GM21825 (cell line): ENCODE measurements around the gene ADAMTSL5.
"Not testable (repeated sequence)": the region's sequence is repeated elsewhere in the genome, so short reads cannot be mapped to it uniquely, and the experiment has no call there.

Experiments
- ATAC-seq: cut with Tn5 transposase; IDR thresholded peaks from one replicate; pipeline ENCODE4 v1.9.1; 2021; ENCODE audit warnings: mild to moderate bottlenecking, moderate library complexity; ENCODE audit not compliant: unreplicated experiment

Gene ADAMTSL5

GRCh38 chr19:1514295-1514661 is 1.5 kb upstream of the ADAMTSL5 start:
- no peak for ATAC-seq

GRCh38 chr19:1513499-1514294 is 878 bp upstream of the ADAMTSL5 start:
- ATAC-seq: no peak

GRCh38 chr19:1511318-1512317 is 1.2 kb downstream of the ADAMTSL5 start:
- no peak for ATAC-seq

- ATAC-seq: no peak
Observed at GRCh38 chr19:1510807-1511206, 2.0 kb downstream of the ADAMTSL5 start.

GRCh38 chr19:1510442-1510806 is 2.4 kb downstream of the ADAMTSL5 start:
- ATAC-seq: no peak

DNA sequence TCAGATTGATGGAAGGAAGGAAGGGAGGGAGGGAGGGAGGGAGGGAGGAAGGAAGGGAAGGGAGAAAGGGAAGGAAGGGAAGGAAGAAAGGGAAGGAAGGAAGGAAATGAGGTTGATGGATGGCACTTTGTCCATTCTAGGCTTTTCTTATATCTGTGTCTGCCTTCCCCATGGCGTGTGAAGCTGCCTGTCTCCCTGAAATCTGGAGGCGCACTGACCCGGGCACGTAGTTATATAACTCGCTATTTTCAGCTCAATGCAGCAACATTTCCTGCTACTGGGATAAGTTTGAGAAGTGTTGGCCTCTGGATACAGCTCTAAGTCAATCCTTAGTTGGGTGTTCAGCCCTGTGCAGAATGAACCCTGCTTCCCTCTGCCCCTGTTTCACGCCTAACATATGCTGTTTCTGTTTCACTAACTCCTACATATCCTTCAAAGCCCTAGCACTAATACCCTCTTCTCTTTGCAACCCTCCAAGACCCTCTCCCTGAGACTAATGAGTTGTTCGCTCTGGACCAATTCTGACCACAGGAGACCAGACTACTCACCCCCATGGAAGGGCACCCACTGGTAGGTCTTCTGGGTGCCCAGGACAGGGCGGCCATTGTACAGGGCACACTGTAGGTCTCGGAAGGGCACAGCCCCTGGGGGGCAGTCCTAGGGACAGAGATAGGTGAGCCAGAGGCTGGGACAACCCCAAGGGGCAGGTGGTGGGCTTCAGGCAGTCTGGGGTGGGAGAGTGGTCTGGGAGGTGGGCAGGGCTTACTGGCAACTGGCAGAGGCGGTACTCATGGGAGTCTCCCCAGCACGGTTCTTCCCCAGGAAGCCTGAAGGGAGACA is 3.0 kb downstream of the ADAMTSL5 start:
- ATAC-seq: no peak

DNA sequence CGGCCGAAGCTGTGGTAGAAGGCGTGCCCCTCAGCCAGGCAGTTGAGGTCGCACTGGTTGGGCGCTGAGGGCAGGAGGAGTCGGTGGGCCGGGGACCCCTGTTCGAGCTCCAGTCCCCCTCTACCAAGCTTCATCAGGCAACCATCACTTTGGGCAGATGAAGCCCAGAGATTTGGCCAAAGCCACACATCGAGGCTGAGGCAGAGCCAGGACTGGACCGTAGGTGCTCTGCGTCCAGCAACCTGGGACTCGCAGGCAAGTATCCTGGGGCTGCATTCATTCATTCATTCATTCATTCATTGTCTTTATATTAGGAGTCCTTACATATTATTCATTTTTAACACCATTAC is 4.3 kb downstream of the ADAMTSL5 start:
- no peak for ATAC-seq

- ATAC-seq: peak; percentile 45
Observed at GRCh38 chr19:1507763-1508506, 4.9 kb downstream of the ADAMTSL5 start.

DNA sequence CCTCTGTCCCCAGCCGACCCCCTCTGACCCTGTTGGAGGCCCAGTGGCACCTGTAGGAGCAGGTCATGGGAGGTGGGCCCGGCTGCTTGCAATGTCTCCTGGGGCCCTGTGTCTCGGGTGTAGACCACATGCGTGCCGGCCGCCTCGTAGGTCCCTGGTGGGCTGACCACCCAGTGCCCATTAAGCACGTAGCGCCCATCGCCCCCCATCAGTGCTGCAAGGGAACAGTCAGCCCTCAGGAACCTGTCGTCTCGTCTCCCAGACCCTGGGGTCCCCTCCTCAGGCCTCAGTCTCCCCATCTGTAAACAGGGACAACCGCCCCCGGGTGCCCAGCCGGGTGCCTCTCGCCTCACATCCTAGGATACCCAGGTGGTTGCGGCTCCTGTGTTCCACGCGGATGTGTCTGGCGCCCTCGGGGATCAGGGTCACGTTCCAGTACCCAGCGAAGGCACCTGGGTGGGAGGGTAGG is 5.6 kb downstream of the ADAMTSL5 start:
- no peak for ATAC-seq

GRCh38 chr19:1505991-1506881 is 6.6 kb downstream of the ADAMTSL5 start:
- ATAC-seq: no peak

GRCh38 chr19:1505012-1505411 is 7.8 kb downstream of the ADAMTSL5 start:
- no peak for ATAC-seq

DNA sequence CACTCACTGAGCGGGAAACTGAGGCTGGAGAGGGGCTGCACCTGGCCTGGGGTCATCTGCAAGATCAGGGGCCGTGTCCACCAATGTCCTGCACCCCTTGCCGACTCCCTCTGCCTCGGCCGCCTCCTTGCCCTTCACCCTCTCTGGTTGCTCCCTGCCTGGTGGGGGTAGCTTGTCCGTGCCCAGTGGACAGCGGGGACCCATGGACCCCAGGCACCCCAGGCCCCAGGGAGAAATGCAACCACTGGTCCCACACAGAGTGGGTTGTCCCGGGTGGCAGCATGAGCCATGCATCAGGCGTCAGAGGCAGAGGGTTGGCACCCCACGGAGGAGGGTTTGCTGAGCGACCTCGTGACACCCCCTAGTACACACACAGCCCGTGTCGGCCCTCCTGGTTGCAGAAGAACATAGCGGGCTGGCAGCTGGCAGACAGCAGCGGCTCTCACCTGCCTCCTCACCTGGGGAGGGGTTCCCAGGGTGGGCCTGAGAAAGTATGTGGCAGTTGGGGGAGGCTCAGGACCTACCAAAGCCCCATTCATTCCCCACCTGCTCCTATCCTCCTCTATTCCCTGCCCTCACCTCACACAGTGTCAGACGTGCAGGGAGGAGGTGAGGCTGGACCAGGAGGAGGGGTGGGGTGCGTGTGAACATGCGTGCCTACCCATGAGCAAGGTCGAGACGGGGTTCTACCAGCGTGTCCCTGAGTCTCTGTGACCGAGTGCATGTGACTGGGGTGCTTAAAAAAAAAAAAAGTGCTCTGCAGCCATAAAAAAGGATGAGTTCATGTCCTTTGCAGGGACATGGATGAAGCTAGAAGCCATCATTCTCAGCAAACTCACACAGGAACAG is 8.7 kb downstream of the ADAMTSL5 start:
- no peak for ATAC-seq

GRCh38 chr19:1503089-1503924 is 9.5 kb downstream of the ADAMTSL5 start:
- no peak for ATAC-seq

GRCh38 chr19:1502433-1503088 is 10.3 kb downstream of the ADAMTSL5 start:
- ATAC-seq: no peak

DNA sequence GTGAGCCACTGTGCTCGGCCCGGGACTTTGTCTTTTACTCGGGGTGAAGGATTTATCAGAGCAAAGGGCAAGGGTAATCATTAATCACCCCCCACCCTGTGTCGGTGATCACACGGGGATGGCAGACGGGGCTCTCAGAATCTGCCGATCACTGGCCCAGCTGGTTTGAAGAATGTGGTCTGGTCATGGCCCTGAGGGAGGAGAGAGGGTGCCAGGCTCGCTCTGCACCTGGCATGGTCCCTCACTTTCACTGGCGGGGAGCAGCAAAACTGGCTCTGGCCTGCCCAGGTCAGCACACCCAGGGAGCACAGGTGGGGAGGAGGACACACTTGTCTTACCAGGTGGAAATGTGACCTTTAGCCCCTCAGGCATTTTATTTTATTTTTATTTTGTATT is 11.6 kb downstream of the ADAMTSL5 start:
- no peak for ATAC-seq

- ATAC-seq: not testable (repeated sequence)
Observed at GRCh38 chr19:1499231-1499630, 13.6 kb downstream of the ADAMTSL5 start.
